ENCODE measurements around the gene NEK11.

DNA sequence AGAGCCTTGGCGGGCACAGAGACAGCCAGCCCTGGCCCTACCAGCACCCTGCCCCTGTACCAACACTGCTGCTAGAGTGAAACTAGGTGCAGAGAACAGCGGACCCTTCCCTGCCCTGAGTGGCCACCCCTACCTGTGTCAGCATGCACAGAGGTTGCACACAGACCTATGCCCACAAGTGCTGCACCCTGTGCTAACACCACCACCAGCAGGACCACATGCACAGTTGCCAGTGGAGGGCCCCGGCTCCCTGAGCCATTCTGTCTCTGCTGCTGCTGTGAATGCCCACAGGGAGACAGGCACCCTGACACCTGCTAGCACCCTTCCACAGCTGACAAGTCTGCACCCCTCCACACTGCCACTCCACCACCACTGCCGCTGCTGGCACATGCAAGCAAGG lies 131.8 kb downstream of the NEK11 start:
- TF ChIP-seq TARDBP (IDR thresholded peaks at IDR 0.05), result no peak
- TF ChIP-seq HDAC6 (IDR thresholded peaks at IDR 0.05; ENCODE audit: low read depth, low read length), result no peak
- TF ChIP-seq GTF2F1 (IDR thresholded peaks at IDR 0.05; ENCODE audit: low read depth, low read length), result no peak
- no peak for TF ChIP-seq POLR2AphosphoS2 (IDR thresholded peaks at IDR 0.05; ENCODE audit: low read length)
